MCF 10A (cell line): Measurements from ENCODE around the gene C2CD3. TPM values are rescaled to one million over a fixed set of nuclear protein-coding genes. Genes with fewer than 3 reads are reported as not detected.

Source experiments
- BruUV-seq: library from RNA; stranded (reverse); fragments of 400-500 nt; replicated peaks from 2 replicates; lab custom pipeline; 2021; lab: Mats Ljungman, UMichigan
- CTCF ChIA-PET: fragments of 300-600 bp; sonication (Branson Sonifier 250); formaldehyde crosslinking; extraction: SDS; loops from one replicate; lab custom pipeline; 2021; ENCODE audit warnings: antibody characterized with exemption, inconsistent platforms; lab: Yijun Ruan, JAX
- POLR2A ChIA-PET: fragments of 300-600, 350-650 bp; sonication (Branson Sonifier 250); formaldehyde crosslinking; extraction: SDS; loops from one replicate; lab custom pipeline; 2020; ENCODE audit warnings: antibody characterized with exemption, inconsistent platforms; lab: Yijun Ruan, JAX
- DNase-seq: peaks from one replicate; pipeline ENCODE4 v3.0.0-alpha.2; 2018; ENCODE audit not compliant: unreplicated experiment
- H3K27ac Mint-ChIP-seq: one replicate; pipeline ENCODE4 v1.8.0; 2022; ENCODE audit warnings: mild to moderate bottlenecking, low read depth, mixed read lengths; ENCODE audit not compliant: unreplicated experiment
- H3K27me3 Mint-ChIP-seq: one replicate; pipeline ENCODE4 v1.8.0; 2022; ENCODE audit warnings: mixed read lengths; ENCODE audit not compliant: insufficient read depth, unreplicated experiment
- H3K36me3 Mint-ChIP-seq: one replicate; pipeline ENCODE4 v1.8.0; 2022; ENCODE audit warnings: mild to moderate bottlenecking, moderate library complexity, mixed read lengths; ENCODE audit not compliant: insufficient read depth, unreplicated experiment
- H3K4me1 Mint-ChIP-seq: one replicate; pipeline ENCODE4 v1.8.0; 2022; ENCODE audit warnings: mixed read lengths; ENCODE audit not compliant: insufficient read depth, unreplicated experiment
- H3K4me3 Mint-ChIP-seq: one replicate; pipeline ENCODE4 v1.8.0; 2022; ENCODE audit warnings: mild to moderate bottlenecking, moderate library complexity, mixed read lengths; ENCODE audit not compliant: unreplicated experiment
- H3K9me3 Mint-ChIP-seq: one replicate; pipeline ENCODE4 v1.8.0; 2022; ENCODE audit warnings: mixed read lengths; ENCODE audit not compliant: unreplicated experiment
- intact Hi-C: fragments of 100-400 bp; cut with micrococcal nuclease; formaldehyde crosslinking; loops from 2 replicates; pipeline ENCODE4 v1.14.1; 2022
- total RNA-seq: library from RNA; stranded (reverse); gene quantifications from 2 replicates; pipeline ENCODE4 v1.2.3, GENCODE V29; 2022
- TF ChIP-seq, protein P1 (sequence below): fragments of 200-600 bp; IDR thresholded peaks from one replicate; pipeline ENCODE4 v1.8.0; 2022; ENCODE audit warnings: antibody characterized with exemption, mild to moderate bottlenecking; ENCODE audit not compliant: unreplicated experiment

C2CD3 gene
- total RNA-seq, 1 experiment from 2014 or later = 18.7 TPM

DNA sequence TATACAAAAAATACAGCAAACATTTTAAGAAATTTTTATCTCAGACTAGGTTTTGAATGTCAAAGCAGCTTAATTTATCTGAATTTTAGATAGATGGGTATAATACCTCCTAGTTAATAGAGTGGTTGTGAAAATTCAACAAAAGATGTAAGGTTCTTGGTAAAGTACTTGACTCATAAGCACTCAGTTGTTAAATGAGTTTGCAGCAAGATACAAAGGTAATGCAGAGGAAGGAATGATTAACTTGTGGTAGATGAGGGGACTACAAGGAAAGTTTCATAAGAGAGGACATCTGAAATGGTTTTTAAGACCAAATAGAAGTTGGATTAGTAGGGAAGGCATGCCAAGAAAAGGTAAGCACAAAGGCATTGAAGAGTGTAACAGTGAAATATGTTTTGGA, 37.7 kb upstream of the C2CD3 start:
- TF ChIP-seq, protein P1, sequence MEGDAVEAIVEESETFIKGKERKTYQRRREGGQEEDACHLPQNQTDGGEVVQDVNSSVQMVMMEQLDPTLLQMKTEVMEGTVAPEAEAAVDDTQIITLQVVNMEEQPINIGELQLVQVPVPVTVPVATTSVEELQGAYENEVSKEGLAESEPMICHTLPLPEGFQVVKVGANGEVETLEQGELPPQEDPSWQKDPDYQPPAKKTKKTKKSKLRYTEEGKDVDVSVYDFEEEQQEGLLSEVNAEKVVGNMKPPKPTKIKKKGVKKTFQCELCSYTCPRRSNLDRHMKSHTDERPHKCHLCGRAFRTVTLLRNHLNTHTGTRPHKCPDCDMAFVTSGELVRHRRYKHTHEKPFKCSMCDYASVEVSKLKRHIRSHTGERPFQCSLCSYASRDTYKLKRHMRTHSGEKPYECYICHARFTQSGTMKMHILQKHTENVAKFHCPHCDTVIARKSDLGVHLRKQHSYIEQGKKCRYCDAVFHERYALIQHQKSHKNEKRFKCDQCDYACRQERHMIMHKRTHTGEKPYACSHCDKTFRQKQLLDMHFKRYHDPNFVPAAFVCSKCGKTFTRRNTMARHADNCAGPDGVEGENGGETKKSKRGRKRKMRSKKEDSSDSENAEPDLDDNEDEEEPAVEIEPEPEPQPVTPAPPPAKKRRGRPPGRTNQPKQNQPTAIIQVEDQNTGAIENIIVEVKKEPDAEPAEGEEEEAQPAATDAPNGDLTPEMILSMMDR = no peak
- Mint-ChIP-seq H3K4me3 (no peak overlapping the region), H3K4me1 (no peaks in the 10 kb centered on the region), H3K9me3 (no peaks in the 10 kb centered on the region), H3K36me3 (peaks cover 45% of the 10 kb centered on the region), H3K27me3 (no peaks in the 10 kb centered on the region), H3K27ac (no peak overlapping the region)
- no peak for DNase-seq
- intact Hi-C loops = no loop called here
- CTCF ChIA-PET = interaction anchor here (1.1 kb wide), 1 partner anchor 245 kb away, joined by 3 read pairs; no protein-coding TSS in a partner anchor
- POLR2A ChIA-PET = interaction anchor here (1.5 kb wide), 1 partner anchor 12 kb away, joined by 5 read pairs; no protein-coding TSS in a partner anchor
- no TSS peak for BruUV-seq

DNA sequence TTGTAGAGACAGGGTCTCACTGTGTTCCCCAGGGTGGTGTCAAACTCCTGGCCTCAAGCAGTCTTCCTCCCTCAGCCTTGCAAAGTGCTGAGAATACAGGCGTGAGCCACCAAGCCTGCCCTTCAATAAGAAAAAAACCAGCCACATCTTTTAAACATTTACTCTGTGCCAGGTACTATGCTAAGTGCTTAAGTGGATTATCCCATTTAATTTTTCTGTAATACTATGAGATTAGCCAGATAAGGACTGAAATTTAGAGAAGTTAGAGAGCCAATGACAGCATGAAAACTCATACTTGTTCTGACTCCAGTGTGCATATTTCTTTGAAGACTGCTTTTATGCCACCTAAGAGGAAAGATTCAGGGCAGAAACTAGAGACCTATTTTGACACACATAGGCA, 35.9 kb upstream of the C2CD3 start:
- no peak overlapping the region for H3K27ac Mint-ChIP-seq
- POLR2A ChIA-PET = no interaction called here
- no TSS peak for BruUV-seq
- no peak for DNase-seq
- no peaks in the 10 kb centered on the region for H3K4me1 Mint-ChIP-seq
- CTCF ChIA-PET = no interaction called here
- H3K36me3 Mint-ChIP-seq = peaks cover 46% of the 10 kb centered on the region
- intact Hi-C loops = no loop called here
- H3K4me3 Mint-ChIP-seq = no peak overlapping the region
- no peaks in the 10 kb centered on the region for H3K9me3 Mint-ChIP-seq
- TF ChIP-seq, protein P1 = no peak
- no peaks in the 10 kb centered on the region for H3K27me3 Mint-ChIP-seq

DNA sequence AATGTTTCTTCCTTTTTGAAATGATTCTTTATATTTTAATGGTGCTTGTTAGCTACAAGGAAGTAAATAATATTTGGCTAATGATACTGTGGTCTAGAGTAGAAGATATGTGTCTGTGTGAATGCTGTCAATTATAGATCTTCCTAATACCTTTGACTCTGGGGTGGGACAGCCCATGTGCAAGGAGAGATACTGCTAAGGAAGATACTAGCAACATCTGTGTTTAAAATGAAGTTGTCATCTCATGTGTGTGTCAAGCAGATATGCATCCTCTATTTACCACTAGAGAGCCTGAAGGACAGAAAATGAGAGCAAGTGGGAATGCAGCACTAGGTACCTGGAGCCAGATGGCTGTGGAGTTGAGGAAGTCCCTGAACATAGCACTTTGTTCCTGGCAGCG, 34.4 kb upstream of the C2CD3 start:
- no peak overlapping the region for H3K27ac Mint-ChIP-seq
- H3K4me1 Mint-ChIP-seq = no peaks in the 10 kb centered on the region
- POLR2A ChIA-PET = no interaction called here
- TF ChIP-seq, protein P1 = no peak
- CTCF ChIA-PET = no interaction called here
- no peaks in the 10 kb centered on the region for H3K27me3 Mint-ChIP-seq
- no peak for DNase-seq
- no TSS peak for BruUV-seq
- H3K36me3 Mint-ChIP-seq = peaks cover 42% of the 10 kb centered on the region
- H3K4me3 Mint-ChIP-seq = no peak overlapping the region
- H3K9me3 Mint-ChIP-seq = no peaks in the 10 kb centered on the region
- intact Hi-C loops = no loop called here

DNA sequence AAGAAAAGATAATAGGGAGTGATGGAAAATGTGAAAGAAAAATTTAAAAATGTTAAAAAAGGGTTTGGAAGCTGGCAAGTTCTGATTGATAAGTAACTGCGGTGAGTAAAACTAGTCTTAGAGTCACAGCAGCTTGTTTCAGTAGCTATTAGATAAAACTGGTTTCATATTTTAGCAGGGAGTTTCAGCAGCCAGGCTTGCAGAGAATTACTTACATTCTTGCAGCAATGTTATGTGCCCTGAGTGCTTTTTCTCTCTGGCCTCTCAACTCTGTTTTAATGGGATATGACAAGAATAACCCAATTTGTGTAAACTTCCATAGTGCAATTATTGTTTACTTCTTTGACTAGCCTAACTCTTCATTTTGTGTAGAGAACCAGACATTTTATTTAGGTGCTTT, 33.9 kb upstream of the C2CD3 start:
- H3K4me1 Mint-ChIP-seq = no peaks in the 10 kb centered on the region
- TF ChIP-seq, protein P1 = no peak
- no peak for DNase-seq
- peaks cover 42% of the 10 kb centered on the region for H3K36me3 Mint-ChIP-seq
- TSS peak; percentile 21 for BruUV-seq
- intact Hi-C loops = no loop called here
- H3K27me3 Mint-ChIP-seq = no peaks in the 10 kb centered on the region
- ChIA-PET POLR2A (no interaction called here), CTCF (no interaction called here)
- no peaks in the 10 kb centered on the region for H3K9me3 Mint-ChIP-seq
- no peak overlapping the region for H3K4me3 Mint-ChIP-seq
- H3K27ac Mint-ChIP-seq = no peak overlapping the region
